ENCODE measurements around the gene ME3.

- TF ChIP-seq CTCF (IDR thresholded peaks at IDR 0.05; ENCODE audit: insufficient read depth, low read length) (no peak), GABPA (IDR thresholded peaks at IDR 0.05; ENCODE audit: low read depth) (no peak), REST (IDR thresholded peaks at IDR 0.05; ENCODE audit: insufficient replicate concordance, low read depth) (no peak), POLR2AphosphoS5 (IDR thresholded peaks at IDR 0.05; ENCODE audit: low read depth) (no peak), SPI1 (IDR thresholded peaks at IDR 0.05; ENCODE audit: borderline replicate concordance, low read depth) (no peak)
Observed at GRCh38 chr11:86414032-86414431, 258.4 kb downstream of the ME3 start.

Data from HL-60 (cell line).